WTC11 (cell line): ENCODE results near the gene RPS28. TPM values are rescaled to one million over a fixed set of nuclear protein-coding genes. Genes with fewer than 3 reads are reported as not detected.
A peak's percentile ranks its signal among the peaks of the same experiment; 100 is the strongest.

ENCODE experiments used
- CREB1 ChIP-seq: sonication (generic); formaldehyde crosslinking; IDR thresholded peaks from 2 replicates; pipeline ENCODE4 v1.8.0; 2023; ENCODE audit warnings: mild to moderate bottlenecking, missing genetic modification reagents
- ESRRA ChIP-seq: sonication (generic); formaldehyde crosslinking; IDR thresholded peaks from 2 replicates; pipeline ENCODE4 v1.8.1; 2022; ENCODE audit warnings: mild to moderate bottlenecking, missing genetic modification reagents, borderline replicate concordance
- FOXJ3 ChIP-seq: sonication (generic); formaldehyde crosslinking; IDR thresholded peaks from 2 replicates; pipeline ENCODE4 v1.9.0; 2021; ENCODE audit warnings: missing genetic modification reagents, mild to moderate bottlenecking, borderline replicate concordance
- MLX ChIP-seq: sonication (generic); formaldehyde crosslinking; IDR thresholded peaks from 2 replicates; pipeline ENCODE4 v1.8.1; 2023; ENCODE audit warnings: mild to moderate bottlenecking, missing genetic modification reagents, moderate library complexity
- MXD4 ChIP-seq: fragments of 250-450 bp; sonication (Bioruptor Pico); IDR thresholded peaks from 2 replicates; pipeline ENCODE4 v1.8.0; 2021; ENCODE audit warnings: mild to moderate bottlenecking, moderate library complexity, borderline replicate concordance
- NFYB ChIP-seq: sonication (generic); formaldehyde crosslinking; conservative IDR thresholded peaks from 2 replicates; pipeline ENCODE4 v1.8.0; 2022; ENCODE audit warnings: low read depth, missing genetic modification reagents
- NR1H2 ChIP-seq: sonication (generic); formaldehyde crosslinking; IDR thresholded peaks from 2 replicates; pipeline ENCODE4 v1.9.0; 2021; ENCODE audit warnings: mild to moderate bottlenecking, moderate library complexity, missing genetic modification reagents
- RORB ChIP-seq: fragments of 250-450 bp; sonication (Bioruptor Pico); IDR thresholded peaks from 2 replicates; pipeline ENCODE4 v1.9.0; 2021; ENCODE audit warnings: mild to moderate bottlenecking
- SOX15 ChIP-seq: fragments of 250-450 bp; sonication (Bioruptor Pico); IDR thresholded peaks from 2 replicates; pipeline ENCODE4 v1.9.0; 2021; ENCODE audit warnings: mild to moderate bottlenecking
- TEAD4 ChIP-seq: sonication (generic); formaldehyde crosslinking; IDR thresholded peaks from 2 replicates; pipeline ENCODE4 v1.8.0; 2022; ENCODE audit warnings: mild to moderate bottlenecking, missing genetic modification reagents
- ZMAT4 ChIP-seq: fragments of 250-450 bp; sonication (Bioruptor Pico); IDR thresholded peaks from 2 replicates; pipeline ENCODE4 v1.9.0; 2021; ENCODE audit warnings: mild to moderate bottlenecking
- ZNF219 ChIP-seq: sonication (generic); formaldehyde crosslinking; IDR thresholded peaks from 2 replicates; pipeline ENCODE4 v1.8.0; 2023; ENCODE audit warnings: missing genetic modification reagents, mild to moderate bottlenecking, borderline replicate concordance
- ZNF232 ChIP-seq: sonication (generic); formaldehyde crosslinking; IDR thresholded peaks from 2 replicates; pipeline ENCODE4 v1.8.0; 2022; ENCODE audit warnings: mild to moderate bottlenecking, missing genetic modification reagents
- ZNF396 ChIP-seq: fragments of 250-450 bp; sonication (Bioruptor Pico); IDR thresholded peaks from 2 replicates; pipeline ENCODE4 v1.8.0; 2021; ENCODE audit warnings: mild to moderate bottlenecking, moderate library complexity, borderline replicate concordance
- ZNF416 ChIP-seq: fragments of 250-450 bp; sonication (Bioruptor Pico); IDR thresholded peaks from 2 replicates; pipeline ENCODE4 v1.9.0; 2021; ENCODE audit warnings: mild to moderate bottlenecking, inconsistent platforms
- total RNA-seq: library from RNA; stranded (reverse); gene quantifications from 3 replicates; pipeline ENCODE4 v1.2.3, GENCODE V29; 2021
- TF ChIP-seq, protein P1 (sequence below): sonication (generic); formaldehyde crosslinking; IDR thresholded peaks from 2 replicates; pipeline ENCODE4 v1.8.1; 2022; ENCODE audit warnings: mild to moderate bottlenecking, missing genetic modification reagents, moderate library complexity, borderline replicate concordance
- TF ChIP-seq, protein P2 (sequence below): sonication (generic); formaldehyde crosslinking; IDR thresholded peaks from 2 replicates; pipeline ENCODE4 v1.8.1; 2023; ENCODE audit warnings: mild to moderate bottlenecking, missing genetic modification reagents, moderate library complexity
- TF ChIP-seq, protein P3 (sequence below): sonication (generic); formaldehyde crosslinking; IDR thresholded peaks from 2 replicates; pipeline ENCODE4 v1.8.1; 2023; ENCODE audit warnings: mild to moderate bottlenecking, missing genetic modification reagents
- TF ChIP-seq, protein P4 (sequence below): sonication (generic); formaldehyde crosslinking; IDR thresholded peaks from 2 replicates; pipeline ENCODE4 v1.8.0; 2022; ENCODE audit warnings: missing genetic modification reagents
- TF ChIP-seq, protein P5 (sequence below): fragments of 250-450 bp; sonication (Bioruptor Pico); IDR thresholded peaks from 2 replicates; pipeline ENCODE4 v1.9.0; 2021; ENCODE audit warnings: mild to moderate bottlenecking
- TF ChIP-seq, protein P6 (sequence below): sonication (generic); formaldehyde crosslinking; conservative IDR thresholded peaks from 2 replicates; pipeline ENCODE4 v1.8.1; 2023; ENCODE audit warnings: mild to moderate bottlenecking, low read depth, missing genetic modification reagents, moderate library complexity

RPS28 gene
- total RNA-seq, 1 experiment from 2014 or later: 2,082 TPM

- TF ChIP-seq, protein P1, sequence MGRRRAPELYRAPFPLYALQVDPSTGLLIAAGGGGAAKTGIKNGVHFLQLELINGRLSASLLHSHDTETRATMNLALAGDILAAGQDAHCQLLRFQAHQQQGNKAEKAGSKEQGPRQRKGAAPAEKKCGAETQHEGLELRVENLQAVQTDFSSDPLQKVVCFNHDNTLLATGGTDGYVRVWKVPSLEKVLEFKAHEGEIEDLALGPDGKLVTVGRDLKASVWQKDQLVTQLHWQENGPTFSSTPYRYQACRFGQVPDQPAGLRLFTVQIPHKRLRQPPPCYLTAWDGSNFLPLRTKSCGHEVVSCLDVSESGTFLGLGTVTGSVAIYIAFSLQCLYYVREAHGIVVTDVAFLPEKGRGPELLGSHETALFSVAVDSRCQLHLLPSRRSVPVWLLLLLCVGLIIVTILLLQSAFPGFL (CRISPR knock-in tag): no peak
- no peak for TF ChIP-seq NR1H2
- TF ChIP-seq CREB1 (CRISPR knock-in tag): no peak
- TF ChIP-seq, protein P2, sequence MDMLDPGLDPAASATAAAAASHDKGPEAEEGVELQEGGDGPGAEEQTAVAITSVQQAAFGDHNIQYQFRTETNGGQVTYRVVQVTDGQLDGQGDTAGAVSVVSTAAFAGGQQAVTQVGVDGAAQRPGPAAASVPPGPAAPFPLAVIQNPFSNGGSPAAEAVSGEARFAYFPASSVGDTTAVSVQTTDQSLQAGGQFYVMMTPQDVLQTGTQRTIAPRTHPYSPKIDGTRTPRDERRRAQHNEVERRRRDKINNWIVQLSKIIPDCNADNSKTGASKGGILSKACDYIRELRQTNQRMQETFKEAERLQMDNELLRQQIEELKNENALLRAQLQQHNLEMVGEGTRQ (CRISPR knock-in tag): no peak
- no peak for TF ChIP-seq TEAD4 (CRISPR knock-in tag)
- no peak for TF ChIP-seq ZNF396
- TF ChIP-seq ZNF219: no peak
- no peak for TF ChIP-seq MLX (CRISPR knock-in tag)
- TF ChIP-seq SOX15 (CRISPR knock-in tag): no peak
- no peak for TF ChIP-seq MXD4 (CRISPR knock-in tag)
- no peak for TF ChIP-seq FOXJ3 (CRISPR knock-in tag)
- TF ChIP-seq ZNF416: peak; percentile 88; the same call in 1 of the 2 replicates
- TF ChIP-seq, protein P3, sequence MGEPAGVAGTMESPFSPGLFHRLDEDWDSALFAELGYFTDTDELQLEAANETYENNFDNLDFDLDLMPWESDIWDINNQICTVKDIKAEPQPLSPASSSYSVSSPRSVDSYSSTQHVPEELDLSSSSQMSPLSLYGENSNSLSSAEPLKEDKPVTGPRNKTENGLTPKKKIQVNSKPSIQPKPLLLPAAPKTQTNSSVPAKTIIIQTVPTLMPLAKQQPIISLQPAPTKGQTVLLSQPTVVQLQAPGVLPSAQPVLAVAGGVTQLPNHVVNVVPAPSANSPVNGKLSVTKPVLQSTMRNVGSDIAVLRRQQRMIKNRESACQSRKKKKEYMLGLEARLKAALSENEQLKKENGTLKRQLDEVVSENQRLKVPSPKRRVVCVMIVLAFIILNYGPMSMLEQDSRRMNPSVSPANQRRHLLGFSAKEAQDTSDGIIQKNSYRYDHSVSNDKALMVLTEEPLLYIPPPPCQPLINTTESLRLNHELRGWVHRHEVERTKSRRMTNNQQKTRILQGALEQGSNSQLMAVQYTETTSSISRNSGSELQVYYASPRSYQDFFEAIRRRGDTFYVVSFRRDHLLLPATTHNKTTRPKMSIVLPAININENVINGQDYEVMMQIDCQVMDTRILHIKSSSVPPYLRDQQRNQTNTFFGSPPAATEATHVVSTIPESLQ (CRISPR knock-in tag): no peak
- TF ChIP-seq, protein P4, sequence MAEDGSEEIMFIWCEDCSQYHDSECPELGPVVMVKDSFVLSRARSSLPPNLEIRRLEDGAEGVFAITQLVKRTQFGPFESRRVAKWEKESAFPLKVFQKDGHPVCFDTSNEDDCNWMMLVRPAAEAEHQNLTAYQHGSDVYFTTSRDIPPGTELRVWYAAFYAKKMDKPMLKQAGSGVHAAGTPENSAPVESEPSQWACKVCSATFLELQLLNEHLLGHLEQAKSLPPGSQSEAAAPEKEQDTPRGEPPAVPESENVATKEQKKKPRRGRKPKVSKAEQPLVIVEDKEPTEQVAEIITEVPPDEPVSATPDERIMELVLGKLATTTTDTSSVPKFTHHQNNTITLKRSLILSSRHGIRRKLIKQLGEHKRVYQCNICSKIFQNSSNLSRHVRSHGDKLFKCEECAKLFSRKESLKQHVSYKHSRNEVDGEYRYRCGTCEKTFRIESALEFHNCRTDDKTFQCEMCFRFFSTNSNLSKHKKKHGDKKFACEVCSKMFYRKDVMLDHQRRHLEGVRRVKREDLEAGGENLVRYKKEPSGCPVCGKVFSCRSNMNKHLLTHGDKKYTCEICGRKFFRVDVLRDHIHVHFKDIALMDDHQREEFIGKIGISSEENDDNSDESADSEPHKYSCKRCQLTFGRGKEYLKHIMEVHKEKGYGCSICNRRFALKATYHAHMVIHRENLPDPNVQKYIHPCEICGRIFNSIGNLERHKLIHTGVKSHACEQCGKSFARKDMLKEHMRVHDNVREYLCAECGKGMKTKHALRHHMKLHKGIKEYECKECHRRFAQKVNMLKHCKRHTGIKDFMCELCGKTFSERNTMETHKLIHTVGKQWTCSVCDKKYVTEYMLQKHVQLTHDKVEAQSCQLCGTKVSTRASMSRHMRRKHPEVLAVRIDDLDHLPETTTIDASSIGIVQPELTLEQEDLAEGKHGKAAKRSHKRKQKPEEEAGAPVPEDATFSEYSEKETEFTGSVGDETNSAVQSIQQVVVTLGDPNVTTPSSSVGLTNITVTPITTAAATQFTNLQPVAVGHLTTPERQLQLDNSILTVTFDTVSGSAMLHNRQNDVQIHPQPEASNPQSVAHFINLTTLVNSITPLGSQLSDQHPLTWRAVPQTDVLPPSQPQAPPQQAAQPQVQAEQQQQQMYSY (CRISPR knock-in tag): no peak
- TF ChIP-seq ZNF232 (CRISPR knock-in tag): no peak
- no peak for TF ChIP-seq RORB (CRISPR knock-in tag)
- peak; percentile 8; the same call in 1 of the 2 replicates for TF ChIP-seq ZMAT4 (CRISPR knock-in tag)
- TF ChIP-seq, protein P5, sequence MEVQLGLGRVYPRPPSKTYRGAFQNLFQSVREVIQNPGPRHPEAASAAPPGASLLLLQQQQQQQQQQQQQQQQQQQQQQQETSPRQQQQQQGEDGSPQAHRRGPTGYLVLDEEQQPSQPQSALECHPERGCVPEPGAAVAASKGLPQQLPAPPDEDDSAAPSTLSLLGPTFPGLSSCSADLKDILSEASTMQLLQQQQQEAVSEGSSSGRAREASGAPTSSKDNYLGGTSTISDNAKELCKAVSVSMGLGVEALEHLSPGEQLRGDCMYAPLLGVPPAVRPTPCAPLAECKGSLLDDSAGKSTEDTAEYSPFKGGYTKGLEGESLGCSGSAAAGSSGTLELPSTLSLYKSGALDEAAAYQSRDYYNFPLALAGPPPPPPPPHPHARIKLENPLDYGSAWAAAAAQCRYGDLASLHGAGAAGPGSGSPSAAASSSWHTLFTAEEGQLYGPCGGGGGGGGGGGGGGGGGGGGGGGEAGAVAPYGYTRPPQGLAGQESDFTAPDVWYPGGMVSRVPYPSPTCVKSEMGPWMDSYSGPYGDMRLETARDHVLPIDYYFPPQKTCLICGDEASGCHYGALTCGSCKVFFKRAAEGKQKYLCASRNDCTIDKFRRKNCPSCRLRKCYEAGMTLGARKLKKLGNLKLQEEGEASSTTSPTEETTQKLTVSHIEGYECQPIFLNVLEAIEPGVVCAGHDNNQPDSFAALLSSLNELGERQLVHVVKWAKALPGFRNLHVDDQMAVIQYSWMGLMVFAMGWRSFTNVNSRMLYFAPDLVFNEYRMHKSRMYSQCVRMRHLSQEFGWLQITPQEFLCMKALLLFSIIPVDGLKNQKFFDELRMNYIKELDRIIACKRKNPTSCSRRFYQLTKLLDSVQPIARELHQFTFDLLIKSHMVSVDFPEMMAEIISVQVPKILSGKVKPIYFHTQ (CRISPR knock-in tag): peak; percentile 66
- TF ChIP-seq NFYB (CRISPR knock-in tag): 0 out of 2 replicates have a peak, but pooled peaks have one; percentile 24
- TF ChIP-seq ESRRA (CRISPR knock-in tag): no peak
- TF ChIP-seq, protein P6, sequence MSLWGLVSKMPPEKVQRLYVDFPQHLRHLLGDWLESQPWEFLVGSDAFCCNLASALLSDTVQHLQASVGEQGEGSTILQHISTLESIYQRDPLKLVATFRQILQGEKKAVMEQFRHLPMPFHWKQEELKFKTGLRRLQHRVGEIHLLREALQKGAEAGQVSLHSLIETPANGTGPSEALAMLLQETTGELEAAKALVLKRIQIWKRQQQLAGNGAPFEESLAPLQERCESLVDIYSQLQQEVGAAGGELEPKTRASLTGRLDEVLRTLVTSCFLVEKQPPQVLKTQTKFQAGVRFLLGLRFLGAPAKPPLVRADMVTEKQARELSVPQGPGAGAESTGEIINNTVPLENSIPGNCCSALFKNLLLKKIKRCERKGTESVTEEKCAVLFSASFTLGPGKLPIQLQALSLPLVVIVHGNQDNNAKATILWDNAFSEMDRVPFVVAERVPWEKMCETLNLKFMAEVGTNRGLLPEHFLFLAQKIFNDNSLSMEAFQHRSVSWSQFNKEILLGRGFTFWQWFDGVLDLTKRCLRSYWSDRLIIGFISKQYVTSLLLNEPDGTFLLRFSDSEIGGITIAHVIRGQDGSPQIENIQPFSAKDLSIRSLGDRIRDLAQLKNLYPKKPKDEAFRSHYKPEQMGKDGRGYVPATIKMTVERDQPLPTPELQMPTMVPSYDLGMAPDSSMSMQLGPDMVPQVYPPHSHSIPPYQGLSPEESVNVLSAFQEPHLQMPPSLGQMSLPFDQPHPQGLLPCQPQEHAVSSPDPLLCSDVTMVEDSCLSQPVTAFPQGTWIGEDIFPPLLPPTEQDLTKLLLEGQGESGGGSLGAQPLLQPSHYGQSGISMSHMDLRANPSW (CRISPR knock-in tag): no peak
Observed at GRCh38 chr19:8324186-8325050, 3.1 kb downstream of the RPS28 start (continued).
